ENCODE data around the gene NUP214.

DNA sequence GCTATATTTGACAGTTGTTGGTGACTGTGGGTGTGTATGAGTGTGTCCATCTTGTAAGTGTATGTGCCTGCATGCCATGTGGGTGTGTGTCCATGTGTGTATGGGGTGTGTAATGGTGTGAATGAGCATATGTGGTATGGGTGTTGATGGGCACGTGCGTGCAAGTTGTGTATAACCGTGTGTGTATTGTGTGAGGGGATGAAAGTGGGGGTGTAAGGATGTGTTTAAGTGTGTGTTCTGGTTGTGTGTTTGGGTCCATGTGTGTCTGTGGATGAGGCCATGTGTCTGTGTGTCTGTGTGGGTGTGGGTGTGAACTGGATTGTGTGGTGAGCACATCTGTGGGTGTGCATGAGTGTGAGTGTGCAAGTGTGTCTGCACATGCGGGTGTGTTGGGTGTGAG lies 156.8 kb downstream of the NUP214 start:
- no peak for TF ChIP-seq POLR2AphosphoS5 (IDR thresholded peaks at IDR 0.05; ENCODE audit: low read depth, low read length)
- no peak for TF ChIP-seq POLR2A (IDR thresholded peaks at IDR 0.05; ENCODE audit: low read depth, low read length)
- no peak for TF ChIP-seq TAF1 (IDR thresholded peaks at IDR 0.05; ENCODE audit: borderline replicate concordance, low read depth, low read length)
